MG63 (cell line): Measurements from ENCODE around the gene PSD. TPM values are rescaled to one million over a fixed set of nuclear protein-coding genes. Genes with fewer than 3 reads are reported as not detected.
A peak's percentile ranks its signal among the peaks of the same experiment; 100 is the strongest.
"Not testable (repeated sequence)": the region's sequence is repeated elsewhere in the genome, so short reads cannot be mapped to it uniquely, and the experiment has no call there.

Source experiments
- DNase-seq: peaks from one replicate; pipeline ENCODE4 v3.0.0-alpha.2; 2020
- H3K27me3 ChIP-seq: fragments of 250-450 bp; sonication (Bioruptor Pico); 2 replicates; pipeline ENCODE4 v1.5.1; 2020; ENCODE audit warnings: mild to moderate bottlenecking, moderate library complexity
- H3K36me3 ChIP-seq: fragments of 250-450 bp; sonication (Bioruptor Pico); 2 replicates; pipeline ENCODE4 v1.5.1; 2020; ENCODE audit warnings: mild to moderate bottlenecking, moderate library complexity
- H3K4me3 ChIP-seq: fragments of 250-450 bp; sonication (Bioruptor Pico); 2 replicates; pipeline ENCODE4 v1.5.1; 2020; ENCODE audit warnings: mild to moderate bottlenecking, moderate library complexity
- H3K9me3 ChIP-seq: fragments of 250-450 bp; sonication (Bioruptor Pico); 2 replicates; pipeline ENCODE4 v1.5.1; 2020; ENCODE audit warnings: mild to moderate bottlenecking, moderate library complexity
- total RNA-seq: library from RNA; depleted of rRNA; stranded (reverse); fragments of >200 nt; shearing (Covaris generic); gene quantifications from 2 replicates; pipeline ENCODE4 v1.2.3, GENCODE V29; 2014; ENCODE audit warnings: low replicate concordance; rRNA removed

The PSD gene
- not detected in 2 replicates for total RNA-seq

- peak within 1 kb of the TSS; percentile 69 for H3K4me3 ChIP-seq
- peaks cover 4% of the 10 kb centered on the region for H3K27me3 ChIP-seq
- H3K9me3 ChIP-seq: no peaks in the 10 kb centered on the region
- peaks cover 5% of the 10 kb centered on the region; the same call in 1 of the 2 replicates for H3K36me3 ChIP-seq
- no peak for DNase-seq
Observed at GRCh38 chr10:102418622-102419268, at the start of gene PSD. Gene PSD (minus strand): TSS chr10:102418785. CDS start chr10:102417038, 1,747 bp downstream.

DNA sequence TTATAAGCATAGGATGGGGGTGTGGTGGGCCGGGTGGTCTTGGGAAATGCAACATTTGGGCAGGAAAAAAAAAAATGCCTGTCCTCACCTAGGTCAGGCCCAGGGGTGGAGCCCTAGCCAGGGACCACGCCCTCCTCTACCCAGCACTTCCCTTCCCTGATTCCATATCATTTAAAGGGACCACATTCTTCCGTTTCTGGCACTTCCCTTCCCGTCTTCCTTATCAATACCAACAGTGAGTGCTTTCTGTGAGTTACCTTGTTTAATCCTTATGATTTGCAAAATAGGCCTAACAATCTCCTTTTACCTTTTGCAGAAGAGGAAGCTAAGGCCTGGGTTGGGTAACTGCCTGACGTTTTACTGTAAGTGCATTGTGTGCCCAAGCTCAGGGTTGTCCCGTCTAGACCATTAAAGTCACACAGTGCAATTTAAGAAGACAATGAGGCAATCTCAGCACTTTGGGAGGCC is 49.4 kb upstream of the PSD start:
- no peak overlapping the region for H3K4me3 ChIP-seq
- H3K9me3 ChIP-seq: no peaks in the 10 kb centered on the region
- DNase-seq: no peak
- H3K36me3 ChIP-seq: no peaks in the 10 kb centered on the region
- H3K27me3 ChIP-seq: no peaks in the 10 kb centered on the region

- Histone ChIP-seq H3K4me3 (no peak overlapping the region), H3K36me3 (no peaks in the 10 kb centered on the region), H3K9me3 (no peaks in the 10 kb centered on the region), H3K27me3 (no peaks in the 10 kb centered on the region)
- DNase-seq: no peak
Observed at GRCh38 chr10:102467318-102467717, 48.7 kb upstream of the PSD start.

DNA sequence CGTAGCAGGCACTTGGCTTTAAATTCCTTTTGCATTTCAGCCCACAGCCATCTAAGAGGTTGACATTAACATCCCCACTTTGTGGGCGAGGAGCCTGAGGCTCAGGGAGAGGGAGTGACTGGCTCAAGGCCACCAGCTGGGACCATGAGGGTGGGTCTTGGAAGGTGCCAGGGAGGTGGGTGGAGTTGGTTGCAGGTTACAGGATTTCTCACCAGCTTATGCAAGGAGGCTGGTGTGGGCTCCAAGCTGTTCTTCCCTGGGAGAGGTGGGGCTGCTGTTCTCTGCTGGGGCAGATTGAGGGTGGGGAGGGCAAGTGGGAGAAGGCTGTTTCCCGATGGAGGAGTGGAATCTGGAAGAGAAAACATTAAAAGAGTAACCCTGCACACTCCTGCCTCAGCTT is 46.9 kb upstream of the PSD start:
- no peak for DNase-seq
- H3K9me3 ChIP-seq: no peaks in the 10 kb centered on the region
- no peak overlapping the region for H3K4me3 ChIP-seq
- H3K36me3 ChIP-seq: no peaks in the 10 kb centered on the region
- H3K27me3 ChIP-seq: no peaks in the 10 kb centered on the region

DNA sequence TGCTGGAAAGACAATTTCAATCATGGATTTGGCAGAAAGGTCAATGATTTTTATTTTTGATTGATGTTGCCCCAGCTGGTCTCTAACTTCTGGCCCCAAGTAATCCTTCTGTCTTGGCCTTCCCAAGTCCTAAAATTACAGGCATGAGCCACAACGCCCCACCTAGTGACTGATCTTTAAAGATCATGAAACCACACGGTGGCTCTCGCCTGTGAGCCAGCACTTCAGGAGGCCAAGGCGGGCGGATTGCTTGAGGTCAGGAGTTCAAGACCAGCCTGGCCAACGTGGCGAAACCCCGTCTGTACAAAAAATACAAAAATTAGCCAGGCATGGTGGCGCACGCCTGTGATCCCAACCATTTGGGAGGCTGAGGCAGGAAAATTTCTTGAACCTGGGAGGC is 45.4 kb upstream of the PSD start:
- H3K9me3 ChIP-seq: no peaks in the 10 kb centered on the region
- no peaks in the 10 kb centered on the region for H3K36me3 ChIP-seq
- H3K4me3 ChIP-seq: no peak overlapping the region
- no peak for DNase-seq
- H3K27me3 ChIP-seq: no peaks in the 10 kb centered on the region

DNA sequence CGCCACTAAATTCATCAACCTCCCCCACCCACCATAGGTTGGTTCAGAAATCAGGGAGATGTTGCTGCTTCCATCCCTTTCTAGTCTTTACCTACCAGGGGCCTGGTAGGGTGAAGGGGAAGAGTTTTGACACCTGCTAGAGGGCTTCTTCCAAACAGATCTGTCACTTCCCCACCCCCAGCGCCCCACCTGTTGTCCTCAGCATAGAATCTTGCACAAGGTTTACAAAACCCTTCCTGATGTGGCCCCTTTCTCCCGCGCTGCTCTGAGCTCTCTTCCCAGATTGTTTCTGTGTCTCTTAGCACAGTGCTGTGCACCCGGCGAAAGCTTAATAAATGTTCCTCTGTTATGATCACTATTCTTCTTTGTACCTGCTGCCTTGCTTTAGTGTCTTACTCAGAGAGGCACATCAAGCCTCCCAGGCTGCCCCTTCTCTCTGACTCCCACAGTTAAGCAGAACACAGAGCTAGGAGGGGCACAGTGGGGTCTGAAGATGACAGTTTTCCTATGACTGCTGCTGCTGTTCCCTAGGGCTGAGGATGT is 44.0 kb upstream of the PSD start:
- H3K9me3 ChIP-seq: no peaks in the 10 kb centered on the region
- no peaks in the 10 kb centered on the region for H3K36me3 ChIP-seq
- H3K4me3 ChIP-seq: no peak overlapping the region
- no peaks in the 10 kb centered on the region for H3K27me3 ChIP-seq
- DNase-seq: no peak

GRCh38 chr10:102461187-102462054 is 42.8 kb upstream of the PSD start:
- H3K4me3 ChIP-seq: peak overlapping the region; percentile 30
- H3K36me3 ChIP-seq: no peaks in the 10 kb centered on the region
- no peaks in the 10 kb centered on the region for H3K9me3 ChIP-seq
- no peaks in the 10 kb centered on the region for H3K27me3 ChIP-seq
- DNase-seq: peak; percentile 81

GRCh38 chr10:102460836-102461186 is 42.2 kb upstream of the PSD start:
- Histone ChIP-seq H3K4me3 (peak overlapping the region; percentile 30), H3K9me3 (no peaks in the 10 kb centered on the region), H3K36me3 (no peaks in the 10 kb centered on the region), H3K27me3 (no peaks in the 10 kb centered on the region)
- DNase-seq: no peak

- Histone ChIP-seq H3K9me3 (no peaks in the 10 kb centered on the region), H3K4me3 (no peak overlapping the region), H3K27me3 (no peaks in the 10 kb centered on the region), H3K36me3 (no peaks in the 10 kb centered on the region)
- DNase-seq: no peak
Observed at GRCh38 chr10:102458656-102459055, 40.1 kb upstream of the PSD start.

GRCh38 chr10:102457591-102458150 is 39.1 kb upstream of the PSD start:
- H3K36me3 ChIP-seq: 0 out of 2 replicates have a peak, but pooled peaks cover under 1% of the 10 kb centered on the region
- no peaks in the 10 kb centered on the region for H3K9me3 ChIP-seq
- no peak for DNase-seq
- no peaks in the 10 kb centered on the region for H3K27me3 ChIP-seq
- H3K4me3 ChIP-seq: no peak overlapping the region

DNA sequence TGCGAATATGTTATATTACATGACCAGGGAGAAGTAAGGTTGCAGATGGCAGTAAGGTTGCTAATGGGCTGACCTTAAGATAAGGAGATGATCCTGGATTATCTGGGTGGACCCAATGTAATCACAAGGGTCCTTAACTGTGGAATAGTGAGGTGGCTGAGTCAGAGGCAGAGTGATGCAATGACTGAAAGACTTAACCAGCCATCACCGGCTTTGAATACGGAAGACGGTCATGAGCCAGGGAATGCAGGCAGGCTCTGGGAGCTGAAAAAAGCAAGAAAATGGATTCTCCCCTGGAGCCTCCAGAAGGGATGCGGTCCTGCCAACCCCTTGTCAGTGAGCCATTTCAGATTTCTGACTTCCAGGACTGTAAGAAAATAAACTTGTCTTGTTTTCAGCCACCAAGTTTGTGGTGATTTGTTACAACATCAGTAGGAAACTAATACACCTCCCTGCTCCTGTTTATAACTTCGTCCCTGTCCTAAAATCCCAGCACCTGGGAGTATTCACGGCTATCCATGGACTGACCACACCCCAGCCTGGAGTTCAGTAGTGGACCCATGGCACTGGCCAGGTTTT is 37.4 kb upstream of the PSD start:
- peaks cover 2% of the 10 kb centered on the region; the same call in 1 of the 2 replicates for H3K36me3 ChIP-seq
- no peak for DNase-seq
- H3K9me3 ChIP-seq: no peaks in the 10 kb centered on the region
- no peaks in the 10 kb centered on the region for H3K27me3 ChIP-seq
- H3K4me3 ChIP-seq: no peak overlapping the region

GRCh38 chr10:102454662-102455487 is 36.3 kb upstream of the PSD start:
- not testable (repeated sequence) for H3K4me3 ChIP-seq, DNase-seq, H3K9me3 ChIP-seq, H3K27me3 ChIP-seq, H3K36me3 ChIP-seq

- H3K27me3 ChIP-seq: no peaks in the 10 kb centered on the region
- no peak overlapping the region for H3K4me3 ChIP-seq
- no peak for DNase-seq
- H3K9me3 ChIP-seq: no peaks in the 10 kb centered on the region
- H3K36me3 ChIP-seq: peaks cover 2% of the 10 kb centered on the region; the same call in 1 of the 2 replicates
Observed at GRCh38 chr10:102453502-102453901, 34.9 kb upstream of the PSD start.

DNA sequence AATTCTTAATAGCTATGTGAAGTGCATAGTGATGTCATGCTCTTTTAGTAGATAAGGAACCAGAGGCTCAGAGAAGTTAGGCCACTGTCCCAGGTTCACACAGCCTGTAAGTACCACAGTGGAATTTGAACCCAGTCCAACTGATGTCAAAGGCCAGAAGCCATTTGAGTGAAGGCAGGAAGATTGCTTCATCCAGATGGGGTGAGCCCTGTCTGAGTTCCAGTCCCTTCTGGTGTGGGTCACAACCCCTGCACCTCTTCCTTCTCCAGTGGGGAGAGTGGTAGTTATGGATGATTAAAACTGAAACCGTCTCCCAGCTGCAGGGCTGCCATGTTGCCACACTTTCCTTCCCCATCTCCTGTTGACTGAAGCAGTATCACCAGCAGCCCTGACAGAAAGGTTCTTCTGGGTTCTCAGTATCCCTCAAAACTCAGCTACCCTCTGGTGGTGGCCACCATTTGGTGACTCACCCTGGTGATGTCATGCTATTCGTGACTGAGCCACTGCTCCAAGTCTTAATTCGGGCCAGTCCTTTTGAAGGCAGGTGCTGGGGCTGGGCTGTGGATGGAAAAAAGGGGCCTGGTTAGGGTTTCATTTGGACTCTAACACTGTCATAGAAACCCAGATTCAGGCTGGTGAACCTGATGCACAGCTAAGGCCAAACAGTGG is 34.2 kb upstream of the PSD start:
- no peak overlapping the region for H3K4me3 ChIP-seq
- no peaks in the 10 kb centered on the region for H3K27me3 ChIP-seq
- no peaks in the 10 kb centered on the region for H3K9me3 ChIP-seq
- DNase-seq: peak; percentile 72
- peaks cover 2% of the 10 kb centered on the region; the same call in 1 of the 2 replicates for H3K36me3 ChIP-seq

GRCh38 chr10:102451105-102451969 is 32.8 kb upstream of the PSD start, which contains the start of gene C10orf95:
Gene C10orf95 (minus strand): TSS chr10:102451543. CDS start chr10:102451093, 450 bp downstream.
- Histone ChIP-seq H3K4me3 (peak within 1 kb of the TSS; percentile 71), H3K27me3 (no peaks in the 10 kb centered on the region), H3K36me3 (peaks cover 2% of the 10 kb centered on the region; the same call in 1 of the 2 replicates), H3K9me3 (no peaks in the 10 kb centered on the region)
- no peak for DNase-seq
